IgD-negative memory B cell (primary cell): Measurements from ENCODE around the gene EMP3. TPM values are rescaled to one million over a fixed set of nuclear protein-coding genes. Genes with fewer than 3 reads are reported as not detected.

Experiments
- H3K27ac Mint-ChIP-seq, 3 donors: one replicate each; pipeline ENCODE4 v1.8.0; 2020 to 2022; ENCODE audit warnings: mild to moderate bottlenecking in 3 of 3, mixed read lengths in 3 of 3, moderate library complexity in 1 of 3
- H3K27me3 Mint-ChIP-seq: one replicate; pipeline ENCODE4 v1.8.0; 2021; ENCODE audit warnings: mixed read lengths
- H3K36me3 Mint-ChIP-seq: one replicate; pipeline ENCODE4 v1.8.0; 2020; ENCODE audit warnings: mild to moderate bottlenecking, mixed read lengths
- H3K4me1 Mint-ChIP-seq, 3 donors: one replicate each; pipeline ENCODE4 v1.8.0; 2020 to 2022; ENCODE audit warnings: mixed read lengths in 3 of 3, mild to moderate bottlenecking in 1 of 3
- H3K4me3 Mint-ChIP-seq, 4 donors: one replicate each; pipeline ENCODE4 v1.8.0; 2020 to 2022; ENCODE audit warnings: mild to moderate bottlenecking in 4 of 4, mixed read lengths in 4 of 4, moderate library complexity in 3 of 4
- H3K9me3 Mint-ChIP-seq, 3 donors: one replicate each; pipeline ENCODE4 v1.8.0; 2020 to 2021; ENCODE audit warnings: mixed read lengths in 3 of 3, mild to moderate bottlenecking in 1 of 3
- polyA plus RNA-seq: library from polyadenylated mRNA; unstranded; fragments of 300-500 nt; fragmentation: Illumina TruSeq; gene quantifications from one replicate; pipeline ENCODE4 v1.2.3, GENCODE V29; 2021

EMP3 gene
- polyA plus RNA-seq, 1 donor from 2014 or later = 586 TPM

DNA sequence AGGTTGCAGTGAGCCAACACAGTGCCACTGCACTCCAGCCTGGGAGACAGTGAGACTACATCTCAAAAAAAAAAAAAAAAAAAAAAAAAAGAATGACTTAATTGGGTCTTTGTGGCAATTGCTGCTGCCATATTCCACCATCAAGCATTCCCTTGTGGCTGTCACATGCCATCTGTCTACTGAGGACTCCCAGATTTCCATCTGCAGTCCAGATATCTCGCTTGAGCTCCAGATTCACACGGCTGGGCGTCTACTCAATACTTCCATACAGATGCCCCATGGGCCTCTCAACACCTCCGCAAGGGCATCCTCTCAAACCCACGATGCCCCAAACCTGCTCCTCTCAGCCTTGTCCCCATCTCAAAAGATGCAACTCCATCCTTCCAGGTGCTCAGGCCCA lies 25.5 kb downstream of the EMP3 start:
- Mint-ChIP-seq H3K4me1 (peaks cover 0 to 7% (median 4%) of the 10 kb centered on the region in 3 donors), H3K27ac (no peak overlapping the region), H3K4me3 (no peak overlapping the region), H3K9me3 (no peaks in the 10 kb centered on the region), H3K36me3 (peaks cover 6% of the 10 kb centered on the region), H3K27me3 (no peaks in the 10 kb centered on the region)

DNA sequence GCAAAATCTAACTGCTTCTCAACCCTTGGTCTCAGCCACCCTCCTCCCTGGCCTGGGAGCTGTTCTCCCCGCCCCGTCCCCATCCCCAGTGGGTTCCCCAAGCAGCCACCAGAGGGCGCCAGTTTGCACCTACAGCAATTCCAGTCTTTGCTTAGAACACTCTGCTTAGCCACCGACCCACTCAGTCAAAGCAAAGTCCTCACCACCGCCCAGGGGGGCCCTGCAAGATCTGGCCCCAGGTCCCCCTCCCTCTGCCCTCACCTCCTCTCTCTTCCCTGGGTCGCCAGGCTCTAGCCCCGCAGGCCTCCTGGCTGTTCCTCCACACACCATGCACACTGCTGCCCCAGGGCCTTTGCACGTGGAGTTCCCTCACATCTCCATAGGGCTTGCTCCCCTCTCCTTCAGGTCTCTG lies 26.0 kb downstream of the EMP3 start:
- Mint-ChIP-seq H3K27ac (no peak overlapping the region), H3K4me3 (no peak overlapping the region), H3K27me3 (no peaks in the 10 kb centered on the region), H3K9me3 (no peaks in the 10 kb centered on the region), H3K4me1 (peaks cover 0 to 7% (median 4%) of the 10 kb centered on the region in 3 donors), H3K36me3 (peaks cover 6% of the 10 kb centered on the region)

DNA sequence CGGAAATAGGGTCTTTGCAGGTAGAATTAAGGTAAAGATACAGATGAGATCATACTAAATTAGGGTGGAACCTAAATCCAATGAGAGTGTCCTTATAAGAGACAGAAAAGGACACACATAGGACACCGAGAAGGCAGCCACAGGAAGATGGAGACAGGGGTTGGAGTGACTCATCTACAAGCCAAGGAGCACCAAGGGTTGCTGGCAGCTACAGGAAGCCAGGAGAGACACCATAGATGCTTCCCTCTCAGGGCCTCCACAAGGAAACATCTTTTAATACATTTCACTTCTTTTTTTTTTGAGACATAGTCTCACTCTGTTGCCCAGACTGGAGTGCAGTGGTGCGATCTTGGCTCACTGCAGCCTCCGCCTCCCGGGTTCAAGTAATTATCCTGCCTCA lies 28.3 kb downstream of the EMP3 start:
- Mint-ChIP-seq H3K4me1 (peaks cover 0 to 5% (median 3%) of the 10 kb centered on the region in 3 donors), H3K9me3 (no peaks in the 10 kb centered on the region), H3K27me3 (no peaks in the 10 kb centered on the region), H3K36me3 (peaks cover 9% of the 10 kb centered on the region), H3K27ac (no peak overlapping the region), H3K4me3 (no peak overlapping the region)

DNA sequence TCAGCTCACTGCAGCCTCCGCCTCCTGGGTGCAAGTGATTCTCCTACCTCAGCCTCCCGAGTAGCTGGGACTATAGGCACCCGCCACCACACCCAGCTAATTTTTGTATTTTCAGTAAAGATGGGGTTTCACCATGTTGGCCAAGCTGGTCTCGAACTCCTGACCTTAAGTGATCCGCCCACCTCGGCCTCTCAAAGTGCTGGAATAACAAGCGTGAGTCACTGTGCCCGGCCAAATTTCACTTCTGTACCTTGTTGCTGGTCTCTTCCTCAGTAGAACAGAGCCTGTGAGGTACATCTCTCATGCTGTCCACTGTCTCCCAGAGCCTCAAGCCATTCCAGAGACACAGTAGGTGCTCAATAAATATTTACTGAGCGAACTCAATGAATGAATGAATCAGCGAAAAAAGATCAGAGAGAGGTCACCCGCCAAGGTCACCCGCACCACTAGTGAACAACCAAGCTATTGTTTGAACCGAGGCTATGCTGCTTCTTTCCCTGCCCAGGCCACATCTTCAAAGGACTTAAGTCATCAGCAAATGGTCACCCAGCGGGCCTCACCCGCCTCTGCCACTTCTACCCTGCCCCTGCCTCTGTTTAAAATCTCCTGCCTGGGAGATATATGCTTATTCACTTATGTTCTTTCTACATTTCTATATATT lies 29.1 kb downstream of the EMP3 start:
- H3K4me3 Mint-ChIP-seq = no peak overlapping the region
- H3K9me3 Mint-ChIP-seq = no peaks in the 10 kb centered on the region
- H3K27ac Mint-ChIP-seq = no peak overlapping the region
- H3K4me1 Mint-ChIP-seq = peaks cover 0 to 5% (median 3%) of the 10 kb centered on the region in 3 donors
- peaks cover 10% of the 10 kb centered on the region for H3K36me3 Mint-ChIP-seq
- no peaks in the 10 kb centered on the region for H3K27me3 Mint-ChIP-seq

DNA sequence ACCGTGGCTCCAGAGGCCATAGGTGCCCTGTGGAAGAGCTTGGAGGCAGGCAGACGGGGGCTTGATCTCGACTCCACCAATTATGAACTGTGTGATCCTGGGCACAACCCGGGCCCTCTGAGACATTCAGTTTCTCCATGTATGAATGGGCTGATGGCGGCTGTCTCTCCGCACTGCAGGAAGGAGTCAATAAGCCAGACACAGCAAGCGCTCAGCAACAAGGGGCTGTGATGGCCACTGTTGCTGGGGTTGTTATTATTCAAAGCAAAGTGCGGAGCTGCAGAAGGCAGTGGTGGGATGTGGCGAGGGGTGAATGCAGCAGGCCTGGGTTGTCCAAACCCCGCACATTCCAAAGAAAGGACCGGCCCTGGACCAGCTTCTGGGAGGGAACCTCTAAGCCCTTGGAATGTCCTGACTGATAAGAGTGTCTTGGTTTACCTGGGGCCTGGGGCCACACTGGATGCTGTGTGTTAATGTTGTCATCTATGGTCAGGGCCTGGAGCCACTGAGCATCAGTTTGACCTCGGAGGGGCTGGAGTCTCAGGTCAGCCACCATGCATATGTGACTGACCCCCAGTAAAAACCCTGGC lies 30.1 kb downstream of the EMP3 start:
- Mint-ChIP-seq H3K36me3 (peaks cover 12% of the 10 kb centered on the region), H3K27me3 (no peaks in the 10 kb centered on the region), H3K27ac (no peak overlapping the region), H3K4me1 (peaks cover 0 to 5% (median 3%) of the 10 kb centered on the region in 3 donors), H3K9me3 (no peaks in the 10 kb centered on the region), H3K4me3 (no peak overlapping the region)

- Mint-ChIP-seq H3K27ac (peak overlapping the region in 1 of 3 donors; percentile 21), H3K36me3 (peaks cover 10% of the 10 kb centered on the region), H3K4me3 (no peak overlapping the region), H3K27me3 (no peaks in the 10 kb centered on the region), H3K4me1 (peaks cover 4 to 9% (median 4%) of the 10 kb centered on the region in 3 donors), H3K9me3 (no peaks in the 10 kb centered on the region)
These were observed 33.8 kb downstream of the EMP3 start for GRCh38 chr19:48359123-48359522.

DNA sequence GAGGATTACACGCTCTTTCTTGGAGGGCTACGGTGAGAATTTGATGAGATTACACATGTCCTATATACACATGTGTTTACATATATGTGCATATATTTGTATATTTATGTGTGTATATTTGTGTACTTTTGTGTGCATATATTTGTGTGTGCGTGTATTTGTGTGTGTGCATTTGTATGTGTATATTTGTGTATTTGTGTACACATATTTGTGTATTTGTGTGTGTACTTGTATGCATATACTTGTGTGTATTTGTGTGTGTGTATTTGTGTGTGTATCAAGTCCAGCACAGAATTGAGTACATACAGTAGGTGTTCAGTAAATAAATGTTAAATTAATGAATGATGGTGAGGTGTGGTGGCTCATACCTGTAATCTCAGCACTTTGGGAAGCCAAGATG lies 36.6 kb downstream of the EMP3 start:
- Mint-ChIP-seq H3K36me3 (peaks cover 10% of the 10 kb centered on the region), H3K27ac (no peak overlapping the region), H3K4me1 (peaks cover 4 to 14% (median 6%) of the 10 kb centered on the region in 3 donors), H3K27me3 (no peaks in the 10 kb centered on the region), H3K4me3 (peak overlapping the region in 2 of 4 donors; percentile 12 to 59), H3K9me3 (no peaks in the 10 kb centered on the region)

DNA sequence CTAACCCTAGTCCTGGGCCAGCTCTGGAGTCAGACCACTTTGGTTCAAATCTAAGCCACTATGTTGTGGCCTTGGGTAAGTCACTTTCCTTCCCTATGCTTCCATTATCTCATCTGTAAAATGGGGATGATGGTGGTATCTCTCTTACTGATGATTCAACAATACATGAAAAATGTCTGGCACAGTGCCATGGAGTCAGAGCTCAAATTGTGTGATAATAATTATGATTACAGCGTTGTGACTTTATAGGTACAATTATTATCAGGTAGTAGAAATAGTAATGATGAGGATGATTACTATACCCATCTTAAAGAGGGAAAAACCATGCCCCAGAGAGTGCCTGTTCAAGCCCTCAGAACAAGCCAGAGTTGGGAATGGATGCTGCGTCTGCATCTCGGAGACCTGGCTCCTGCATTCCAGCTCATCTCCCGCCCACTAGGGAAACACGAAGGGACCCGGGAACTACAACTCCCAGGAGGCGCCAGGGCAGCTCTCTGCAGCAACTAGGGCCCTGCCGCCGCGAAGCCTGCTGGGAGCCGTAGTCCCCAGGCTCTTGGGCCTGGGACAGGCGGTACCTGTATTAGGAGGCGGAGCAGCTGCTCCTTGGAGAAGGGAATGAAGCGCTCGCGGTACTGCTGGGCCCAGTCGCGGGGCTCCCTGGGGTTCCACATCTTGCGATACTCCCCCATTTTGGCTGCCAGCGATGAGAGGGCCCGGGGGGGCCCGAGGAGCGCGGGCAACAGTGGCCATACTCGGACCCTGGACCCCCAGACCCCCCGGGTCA lies 37.6 kb downstream of the EMP3 start:
- H3K4me3 Mint-ChIP-seq = peak overlapping the region; percentile 61 to 95 (median 90)
- no peaks in the 10 kb centered on the region for H3K9me3 Mint-ChIP-seq
- peaks cover 4 to 14% (median 6%) of the 10 kb centered on the region in 3 donors for H3K4me1 Mint-ChIP-seq
- H3K27ac Mint-ChIP-seq = peak overlapping the region; percentile 77 to 98 (median 87)
- no peaks in the 10 kb centered on the region for H3K27me3 Mint-ChIP-seq
- peaks cover 7% of the 10 kb centered on the region for H3K36me3 Mint-ChIP-seq

- Mint-ChIP-seq H3K27me3 (no peaks in the 10 kb centered on the region), H3K4me3 (peak overlapping the region; percentile 61 to 95 (median 90)), H3K9me3 (no peaks in the 10 kb centered on the region), H3K27ac (peak overlapping the region; percentile 77 to 98 (median 87)), H3K36me3 (peaks cover 5% of the 10 kb centered on the region), H3K4me1 (peaks cover 4 to 14% (median 6%) of the 10 kb centered on the region in 3 donors)
These were observed 38.1 kb downstream of the EMP3 start for GRCh38 chr19:48363500-48363809.

DNA sequence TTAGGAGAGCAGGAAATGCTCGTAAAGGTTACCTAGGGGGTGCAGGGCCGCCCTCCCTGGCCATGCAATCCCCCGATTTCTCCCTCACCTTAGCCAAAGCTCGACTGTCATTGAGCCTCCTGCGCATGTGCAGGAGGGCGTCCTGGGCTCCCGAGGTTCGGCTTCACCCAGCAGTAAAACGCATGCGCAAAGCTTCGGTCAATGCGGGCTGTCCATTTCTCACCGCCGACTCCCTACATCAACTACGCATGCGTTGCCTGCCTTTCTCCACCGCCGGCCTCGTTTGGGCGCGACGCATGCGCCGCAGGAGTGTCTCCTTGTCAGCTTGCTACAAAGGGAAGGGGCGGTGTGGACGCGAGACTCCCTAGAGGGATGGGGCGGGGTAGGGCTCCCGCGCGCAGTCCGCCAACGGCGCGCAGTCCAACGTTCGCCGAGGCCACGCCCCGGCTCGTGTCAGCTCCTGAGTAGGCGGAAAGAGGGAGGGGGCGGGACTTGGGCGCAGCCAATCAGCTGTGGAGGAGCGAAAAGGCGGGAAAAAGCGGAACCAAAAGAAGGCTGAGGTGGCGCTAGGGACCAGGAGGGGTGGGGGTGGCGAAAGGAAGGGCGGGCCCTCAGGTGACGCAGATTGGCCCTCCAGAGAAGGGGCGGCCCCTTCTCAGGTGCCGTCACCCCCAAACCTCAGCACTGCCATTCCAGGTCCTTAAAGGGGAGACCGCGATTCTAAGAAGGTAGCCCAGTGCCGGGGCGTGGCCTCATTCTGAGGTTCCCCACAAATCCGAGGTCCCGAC lies 38.7 kb downstream of the EMP3 start, which contains the start of the genes SYNGR4 and TMEM143:
SYNGR4 (plus strand) TSS at position 558 of the 788 bp plus-strand sequence. CDS start 1,476 bp downstream, outside the sequence.
TMEM143 (minus strand) TSS at position 131 of the 788 bp plus-strand sequence; CDS start at position 111, 20 bp downstream.
- Mint-ChIP-seq H3K4me3 (peak within 1 kb of the TSS; percentile 61 to 95 (median 90)), H3K36me3 (peaks cover 2% of the 10 kb centered on the region), H3K27ac (peak within 1 kb of the TSS; percentile 77 to 98 (median 87)), H3K4me1 (peaks cover 4 to 14% (median 6%) of the 10 kb centered on the region in 3 donors), H3K27me3 (no peaks in the 10 kb centered on the region), H3K9me3 (no peaks in the 10 kb centered on the region)

DNA sequence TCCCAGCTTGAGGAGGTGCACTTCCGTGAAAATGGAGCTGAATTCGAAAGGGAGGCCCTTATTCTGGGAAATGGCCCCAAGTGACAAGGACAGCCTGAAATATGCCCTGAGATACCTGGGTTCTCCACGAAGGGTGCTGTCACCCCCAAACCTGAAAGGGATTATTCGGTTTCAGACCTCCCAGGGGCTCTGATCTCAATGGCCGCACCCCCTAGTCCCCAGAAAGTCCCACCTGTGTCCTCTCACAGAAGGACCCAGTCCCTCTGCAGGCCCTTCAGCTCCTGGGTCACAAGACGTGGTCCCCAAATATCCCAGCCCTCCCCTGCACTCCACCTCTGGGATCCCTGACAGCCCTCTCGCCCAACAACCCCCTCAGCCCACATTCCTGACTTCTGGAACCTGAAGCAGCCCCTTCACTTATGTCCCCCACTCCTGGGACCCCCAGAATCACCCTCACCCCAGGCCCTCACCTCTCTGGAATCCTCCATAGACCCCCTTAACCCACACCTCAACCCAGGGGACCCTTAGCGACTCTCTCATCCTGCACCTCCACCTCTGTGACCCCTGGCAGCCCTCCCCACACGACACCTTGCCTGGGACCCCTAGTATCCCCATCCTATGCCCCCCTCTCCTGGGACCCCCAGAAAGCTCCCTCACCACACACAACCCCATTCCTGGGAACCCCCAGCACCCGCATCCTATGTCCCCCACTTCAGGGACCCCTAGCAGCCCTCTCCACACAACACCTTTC lies 39.4 kb downstream of the EMP3 start:
- H3K36me3 Mint-ChIP-seq = peaks cover under 1% of the 10 kb centered on the region
- H3K9me3 Mint-ChIP-seq = no peaks in the 10 kb centered on the region
- H3K4me1 Mint-ChIP-seq = peaks cover 4 to 14% (median 6%) of the 10 kb centered on the region in 3 donors
- peak overlapping the region; percentile 61 to 95 (median 90) for H3K4me3 Mint-ChIP-seq
- peak overlapping the region; percentile 77 to 98 (median 87) for H3K27ac Mint-ChIP-seq
- no peaks in the 10 kb centered on the region for H3K27me3 Mint-ChIP-seq

DNA sequence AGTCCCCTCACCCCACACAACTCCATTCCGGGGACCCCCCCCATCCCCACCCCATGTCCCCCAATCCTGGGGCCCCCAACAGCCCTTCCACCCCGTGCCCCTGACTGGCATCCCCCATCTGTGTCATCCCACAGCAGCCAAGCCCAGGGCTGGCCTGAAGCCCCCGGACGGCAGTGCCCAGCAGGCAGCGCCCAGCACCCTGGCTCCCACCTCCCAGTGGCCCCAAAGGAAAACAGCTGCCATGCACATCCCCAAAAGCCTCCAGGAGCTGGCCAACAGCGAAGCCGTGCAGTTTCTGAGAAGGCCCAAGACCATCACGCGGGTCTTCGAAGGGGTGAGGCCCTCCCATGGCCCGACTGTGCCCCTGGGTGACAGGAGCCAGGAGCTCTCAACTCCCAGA lies 40.2 kb downstream of the EMP3 start:
- H3K36me3 Mint-ChIP-seq = no peaks in the 10 kb centered on the region

GRCh38 chr19:48367855-48368254 lies 42.5 kb downstream of the EMP3 start:
- Mint-ChIP-seq H3K27ac (no peak overlapping the region), H3K4me1 (peaks cover 2 to 11% (median 2%) of the 10 kb centered on the region in 3 donors), H3K27me3 (no peaks in the 10 kb centered on the region), H3K9me3 (no peaks in the 10 kb centered on the region), H3K4me3 (no peak overlapping the region), H3K36me3 (no peaks in the 10 kb centered on the region)

More for the DNA sequence above, 40.2 kb downstream of the EMP3 start:
- H3K27ac Mint-ChIP-seq = no peak overlapping the region
- H3K4me3 Mint-ChIP-seq = no peak overlapping the region
- H3K9me3 Mint-ChIP-seq = no peaks in the 10 kb centered on the region
- peaks cover 4 to 14% (median 6%) of the 10 kb centered on the region in 3 donors for H3K4me1 Mint-ChIP-seq
- no peaks in the 10 kb centered on the region for H3K27me3 Mint-ChIP-seq

DNA sequence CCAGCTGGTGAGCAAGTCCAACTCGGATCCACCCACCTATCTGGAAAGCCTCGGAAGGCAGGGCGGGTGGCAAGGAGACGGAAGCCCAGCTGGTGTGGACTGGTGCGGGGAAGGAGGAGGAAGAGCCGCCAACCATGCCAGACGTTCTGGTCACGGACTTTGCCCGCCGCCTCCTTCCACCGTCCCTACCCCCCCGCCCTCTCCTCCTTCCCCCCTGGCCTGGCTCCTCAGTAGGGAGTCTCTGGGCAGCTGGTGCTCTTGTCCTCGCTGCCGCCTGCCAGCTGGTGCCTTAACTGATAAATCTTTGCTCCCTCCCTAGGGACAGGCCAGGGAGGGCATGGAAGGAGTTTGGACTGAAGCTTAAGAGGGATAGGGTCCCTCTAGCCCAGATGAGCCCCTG lies 43.6 kb downstream of the EMP3 start:
- H3K27me3 Mint-ChIP-seq = peaks cover 6% of the 10 kb centered on the region
- no peaks in the 10 kb centered on the region for H3K9me3 Mint-ChIP-seq
- H3K27ac Mint-ChIP-seq = no peak overlapping the region
- H3K36me3 Mint-ChIP-seq = no peaks in the 10 kb centered on the region
- no peak overlapping the region for H3K4me3 Mint-ChIP-seq
- peaks cover 0 to 6% (median 2%) of the 10 kb centered on the region in 3 donors for H3K4me1 Mint-ChIP-seq
